HEK293 (cell line): Measurements from ENCODE around the gene AHCYL2.
A peak's percentile ranks its signal among the peaks of the same experiment; 100 is the strongest.

Source experiments
- HOXD13 ChIP-seq: sonication (generic); formaldehyde crosslinking; IDR thresholded peaks from 2 replicates; pipeline ENCODE4 v1.8.0; 2022; ENCODE audit warnings: missing genetic modification reagents, borderline replicate concordance
- PATZ1 ChIP-seq: fragments of 450-650 bp; formaldehyde crosslinking; IDR thresholded peaks from 2 replicates; pipeline ENCODE4 v1.5.1; 2016; ENCODE audit warnings: missing biosample characterization, missing genetic modification characterization
- PRDM10 ChIP-seq: fragments of 450-650 bp; formaldehyde crosslinking; IDR thresholded peaks from 2 replicates; pipeline ENCODE4 v1.5.1; 2016; ENCODE audit warnings: missing biosample characterization, missing genetic modification characterization
- REST ChIP-seq: fragments of 450-650 bp; formaldehyde crosslinking; IDR thresholded peaks from 2 replicates; pipeline ENCODE4 v1.5.1; 2016; ENCODE audit warnings: missing biosample characterization, missing genetic modification characterization
- SCRT1 ChIP-seq: fragments of 450-650 bp; formaldehyde crosslinking; IDR thresholded peaks from 2 replicates; pipeline ENCODE4 v1.5.1; 2016; ENCODE audit warnings: missing biosample characterization, missing genetic modification characterization, borderline replicate concordance
- YY1 ChIP-seq: fragments of 450-650 bp; formaldehyde crosslinking; IDR thresholded peaks from 2 replicates; pipeline ENCODE4 v1.5.1; 2018; ENCODE audit warnings: missing biosample characterization, missing genetic modification characterization
- ZBTB1 ChIP-seq: fragments of 450-650 bp; formaldehyde crosslinking; IDR thresholded peaks from 2 replicates; pipeline ENCODE4 v1.5.1; 2016; ENCODE audit warnings: missing biosample characterization, missing genetic modification characterization
- ZBTB17 ChIP-seq: fragments of 450-650 bp; formaldehyde crosslinking; IDR thresholded peaks from 2 replicates; pipeline ENCODE4 v1.5.1; 2016; ENCODE audit warnings: missing biosample characterization, missing genetic modification characterization
- ZBTB49 ChIP-seq: fragments of 450-650 bp; formaldehyde crosslinking; IDR thresholded peaks from 2 replicates; pipeline ENCODE4 v1.5.1; 2016; ENCODE audit warnings: missing biosample characterization, missing genetic modification characterization, low read depth
- ZFP37 ChIP-seq: fragments of 450-650 bp; formaldehyde crosslinking; IDR thresholded peaks from 2 replicates; pipeline ENCODE4 v1.5.1; 2016; ENCODE audit warnings: missing biosample characterization, missing genetic modification characterization
- ZNF174 ChIP-seq: fragments of 450-650 bp; formaldehyde crosslinking; IDR thresholded peaks from 2 replicates; pipeline ENCODE4 v1.5.0; 2017; ENCODE audit warnings: missing biosample characterization, mild to moderate bottlenecking, missing genetic modification characterization
- ZNF239 ChIP-seq: fragments of 450-650 bp; formaldehyde crosslinking; IDR thresholded peaks from 2 replicates; pipeline ENCODE4 v1.5.1; 2016; ENCODE audit warnings: missing biosample characterization, missing genetic modification characterization
- ZNF24 ChIP-seq: fragments of 450-650 bp; formaldehyde crosslinking; IDR thresholded peaks from 2 replicates; pipeline ENCODE4 v1.5.1; 2016; ENCODE audit warnings: missing biosample characterization, missing genetic modification characterization
- ZNF473 ChIP-seq: fragments of 450-650 bp; formaldehyde crosslinking; IDR thresholded peaks from 2 replicates; pipeline ENCODE4 v1.5.1; 2017; ENCODE audit warnings: missing biosample characterization, missing genetic modification characterization
- ZNF558 ChIP-seq: fragments of 450-650 bp; formaldehyde crosslinking; IDR thresholded peaks from 2 replicates; pipeline ENCODE4 v1.5.1; 2016; ENCODE audit warnings: missing biosample characterization, missing genetic modification characterization
- ZNF629 ChIP-seq: fragments of 450-650 bp; formaldehyde crosslinking; IDR thresholded peaks from 2 replicates; pipeline ENCODE4 v1.5.1; 2017; ENCODE audit warnings: missing biosample characterization, missing genetic modification characterization
- ZNF639 ChIP-seq: fragments of 450-650 bp; formaldehyde crosslinking; IDR thresholded peaks from 2 replicates; pipeline ENCODE4 v1.5.1; 2016; ENCODE audit warnings: missing biosample characterization, missing genetic modification characterization
- ZNF747 ChIP-seq: fragments of 450-650 bp; formaldehyde crosslinking; IDR thresholded peaks from 2 replicates; pipeline ENCODE4 v1.5.1; 2016; ENCODE audit warnings: missing biosample characterization, missing genetic modification characterization
- ZNF791 ChIP-seq: fragments of 450-650 bp; formaldehyde crosslinking; IDR thresholded peaks from 2 replicates; pipeline ENCODE4 v1.5.1; 2016; ENCODE audit warnings: missing biosample characterization, missing genetic modification characterization
- ZNF830 ChIP-seq: fragments of 450-650 bp; IDR thresholded peaks from 2 replicates; pipeline ENCODE4 v1.5.0; 2018; ENCODE audit warnings: missing biosample characterization, missing genetic modification characterization, low read depth, mild to moderate bottlenecking, moderate library complexity

AHCYL2 gene

GRCh38 chr7:129434675-129435318, 210.0 kb downstream of the AHCYL2 start (continued):
- TF ChIP-seq ZBTB1 (no peak), SCRT1 (tag by site-specific recombination) (no peak), YY1 (tag by site-specific recombination) (no peak), ZNF830 (tag by site-specific recombination) (no peak), PATZ1 (tag by site-specific recombination) (no peak), ZNF791 (no peak), ZNF629 (tag by site-specific recombination) (no peak), ZNF747 (no peak), ZFP37 (tag by site-specific recombination) (0 out of 2 replicates have a peak, but pooled peaks have one; percentile 2), ZNF24 (tag by site-specific recombination) (no peak), ZNF558 (tag by site-specific recombination) (no peak), HOXD13 (CRISPR knock-in tag) (no peak), REST (tag by site-specific recombination) (0 out of 2 replicates have a peak, but pooled peaks have one; percentile 4), ZNF174 (tag by site-specific recombination) (no peak), ZNF639 (no peak), ZBTB17 (tag by site-specific recombination) (peak; percentile 42), ZNF239 (tag by site-specific recombination) (no peak), PRDM10 (peak; percentile 6; the same call in 1 of the 2 replicates), ZBTB49 (tag by site-specific recombination) (no peak), ZNF473 (tag by site-specific recombination) (no peak)
